Activated T-helper 1 cell treated with Interleukin-2 at 50 U/mL for 16 hours (primary cell): Measurements from ENCODE around the gene PZP.
"Not testable (repeated sequence)": the region's sequence is repeated elsewhere in the genome, so short reads cannot be mapped to it uniquely, and the experiment has no call there.

Source experiments
- DNase-seq: peaks from one replicate; pipeline ENCODE4 v3.0.0-alpha.2; 2020; ENCODE audit warnings: low read depth

PZP gene

GRCh38 chr12:9180810-9181209 is 27.4 kb downstream of the PZP start:
- no peak for DNase-seq

- DNase-seq: no peak
Measured at GRCh38 chr12:9179781-9180180, 28.4 kb downstream of the PZP start.

GRCh38 chr12:9169979-9170634 is 38.1 kb downstream of the PZP start:
- no peak for DNase-seq

- not testable (repeated sequence) for DNase-seq
Measured at GRCh38 chr12:9167345-9167744, 40.9 kb downstream of the PZP start.

GRCh38 chr12:9163392-9163791 is 44.8 kb downstream of the PZP start:
- DNase-seq: no peak

GRCh38 chr12:9156119-9156518 is 52.1 kb downstream of the PZP start:
- DNase-seq: no peak

- DNase-seq: no peak
Measured at GRCh38 chr12:9149372-9149771, 58.8 kb downstream of the PZP start.

- no peak for DNase-seq
Measured at GRCh38 chr12:9148926-9149325, 59.3 kb downstream of the PZP start.

- DNase-seq: no peak
Measured at GRCh38 chr12:9147461-9147860, 60.7 kb downstream of the PZP start.

- no peak for DNase-seq
Measured at GRCh38 chr12:9144730-9145106, 63.5 kb downstream of the PZP start.

- no peak for DNase-seq
Measured at GRCh38 chr12:9143929-9144729, 64.1 kb downstream of the PZP start.

GRCh38 chr12:9143137-9143536 is 65.1 kb downstream of the PZP start:
- DNase-seq: no peak

GRCh38 chr12:9139588-9140290 is 68.5 kb downstream of the PZP start:
- DNase-seq: not testable (repeated sequence)

GRCh38 chr12:9135903-9136310 is 72.3 kb downstream of the PZP start:
- no peak for DNase-seq

- no peak for DNase-seq
Measured at GRCh38 chr12:9134981-9135628, 73.1 kb downstream of the PZP start.

GRCh38 chr12:9133216-9133916 is 74.8 kb downstream of the PZP start:
- no peak for DNase-seq

- DNase-seq: no peak
Measured at GRCh38 chr12:9132008-9132535, 76.1 kb downstream of the PZP start.

GRCh38 chr12:9130244-9130643 is 78.0 kb downstream of the PZP start:
- DNase-seq: no peak

- no peak for DNase-seq
Measured at GRCh38 chr12:9127936-9128663, 80.1 kb downstream of the PZP start.

- no peak for DNase-seq
Measured at GRCh38 chr12:9127484-9127883, 80.7 kb downstream of the PZP start.
